Neural cell (in vitro differentiated cells): ENCODE measurements around the gene WNT7A. TPM values are rescaled to one million over a fixed set of nuclear protein-coding genes. Genes with fewer than 3 reads are reported as not detected.

Source experiments
- H2AFZ ChIP-seq: fragments of 200-600, 300-800 bp; sonication (generic), shearing (Covaris generic); 2 replicates; pipeline ENCODE4 v1.6.0; 2014; ENCODE audit warnings: low read depth, mild to moderate bottlenecking, antibody characterized with exemption, low read length, moderate library complexity
- H3F3A ChIP-seq: fragments of 200-600 bp; shearing (Covaris generic); 2 replicates; pipeline ENCODE4 v1.6.1; 2016; ENCODE audit warnings: mild to moderate bottlenecking, moderate library complexity, mixed read lengths, antibody characterized with exemption, low read length; ENCODE audit not compliant: insufficient read depth, poor library complexity, severe bottlenecking
- H3K27ac ChIP-seq: fragments of 200-600, 300-800 bp; sonication (generic), shearing (Covaris generic); 2 replicates; pipeline ENCODE4 v1.5.1; 2014; ENCODE audit warnings: mild to moderate bottlenecking, low read length, moderate library complexity
- H3K27me3 ChIP-seq: fragments of 300-800, 200-600 bp; sonication (generic), shearing (Covaris generic); 2 replicates; pipeline ENCODE4 v1.6.0; 2014; ENCODE audit warnings: mild to moderate bottlenecking, low read depth, low read length, moderate library complexity; ENCODE audit not compliant: insufficient read depth
- H3K36me3 ChIP-seq: fragments of 300-800, 200-600 bp; sonication (generic), shearing (Covaris generic); 2 replicates; pipeline ENCODE4 v1.5.1; 2014; ENCODE audit warnings: mild to moderate bottlenecking, antibody characterized with exemption, low read length, moderate library complexity; ENCODE audit not compliant: insufficient read depth
- H3K4me2 ChIP-seq: fragments of 300-800, 200-600 bp; sonication (generic), shearing (Covaris generic); 2 replicates; pipeline ENCODE4 v1.6.0; 2014; ENCODE audit warnings: mild to moderate bottlenecking, low read length
- H3K4me3 ChIP-seq: fragments of 300-800, 200-600 bp; sonication (generic), shearing (Covaris generic); 2 replicates; pipeline ENCODE4 v1.5.1; 2014; ENCODE audit warnings: mild to moderate bottlenecking, low read length, moderate library complexity
- H3K79me2 ChIP-seq: fragments of 200-600 bp; shearing (Covaris generic); replicated peaks from 2 replicates; pipeline ENCODE4 v1.6.0; 2014; ENCODE audit warnings: mild to moderate bottlenecking, low read length, moderate library complexity; ENCODE audit not compliant: insufficient read depth
- H3K9ac ChIP-seq: fragments of 300-800, 200-600 bp; sonication (generic), shearing (Covaris generic); 2 replicates; pipeline ENCODE4 v1.6.1; 2016; ENCODE audit warnings: mild to moderate bottlenecking, low read length, mixed read lengths
- H3K9me2 ChIP-seq: fragments of 200-600 bp; shearing (Covaris generic); 2 replicates; pipeline ENCODE4 v1.6.1; 2016; ENCODE audit warnings: mild to moderate bottlenecking, low read length, mixed read lengths; ENCODE audit not compliant: insufficient read depth
- H3K9me3 ChIP-seq: fragments of 200-600, 300-800 bp; sonication (generic), shearing (Covaris generic); 2 replicates; pipeline ENCODE4 v1.6.1; 2016; ENCODE audit warnings: mild to moderate bottlenecking, mixed run types, low read length, moderate library complexity, mixed read lengths
- H4K20me1 ChIP-seq: fragments of 200-600 bp; shearing (Covaris generic); 2 replicates; pipeline ENCODE4 v1.6.1; 2016; ENCODE audit warnings: mild to moderate bottlenecking, mixed run types; ENCODE audit not compliant: insufficient read depth
- EP300 ChIP-seq: fragments of 450-650 bp; conservative IDR thresholded peaks from 2 replicates; pipeline ENCODE4 v1.6.1; 2014; ENCODE audit warnings: antibody characterized with exemption, mild to moderate bottlenecking, moderate library complexity; ENCODE audit not compliant: poor library complexity, severe bottlenecking
- EZH2 ChIP-seq: fragments of 200-600, 300-800 bp; shearing (Covaris generic), sonication (generic); IDR thresholded peaks from 2 replicates; pipeline ENCODE4 v1.6.1; 2014; ENCODE audit warnings: antibody characterized with exemption, low read length, borderline replicate concordance, mild to moderate bottlenecking; ENCODE audit not compliant: insufficient read depth, poor library complexity, severe bottlenecking
- MXI1 ChIP-seq: fragments of 450-650 bp; conservative IDR thresholded peaks from 2 replicates; pipeline ENCODE4 v1.6.1; 2014; ENCODE audit warnings: antibody characterized with exemption, mild to moderate bottlenecking; ENCODE audit not compliant: poor library complexity, severe bottlenecking
- POLR2AphosphoS5 ChIP-seq: IDR thresholded peaks from 2 replicates; pipeline ENCODE4 v1.6.1; 2012
- RAD21 ChIP-seq: fragments of 450-650 bp; conservative IDR thresholded peaks from 2 replicates; pipeline ENCODE4 v1.6.1; 2014; ENCODE audit warnings: antibody characterized with exemption, mild to moderate bottlenecking, moderate library complexity
- SMC3 ChIP-seq: fragments of 450-650 bp; conservative IDR thresholded peaks from 2 replicates; pipeline ENCODE4 v1.6.1; 2014; ENCODE audit warnings: antibody characterized with exemption, mild to moderate bottlenecking, moderate library complexity; ENCODE audit not compliant: poor library complexity
- TAF1 ChIP-seq: IDR thresholded peaks from 2 replicates; pipeline ENCODE4 v1.6.1; 2012; ENCODE audit warnings: low read depth
- polyA plus RNA-seq: library from polyadenylated mRNA; depleted of rRNA; stranded (reverse); fragments of >200 nt; gene quantifications from 2 replicates; pipeline ENCODE4 v1.2.3, GENCODE V29; 2014
- TF ChIP-seq, protein P1 (sequence below): IDR thresholded peaks from 2 replicates; pipeline ENCODE4 v1.6.1; 2012; ENCODE audit warnings: borderline replicate concordance
- TF ChIP-seq, protein P2 (sequence below): fragments of 450-650 bp; IDR thresholded peaks from 2 replicates; pipeline ENCODE4 v1.5.1; 2014; ENCODE audit warnings: antibody characterized with exemption, mild to moderate bottlenecking, moderate library complexity; ENCODE audit not compliant: poor library complexity, severe bottlenecking

WNT7A gene
- polyA plus RNA-seq, 1 donor from 2014 or later, result 13.3 TPM

DNA sequence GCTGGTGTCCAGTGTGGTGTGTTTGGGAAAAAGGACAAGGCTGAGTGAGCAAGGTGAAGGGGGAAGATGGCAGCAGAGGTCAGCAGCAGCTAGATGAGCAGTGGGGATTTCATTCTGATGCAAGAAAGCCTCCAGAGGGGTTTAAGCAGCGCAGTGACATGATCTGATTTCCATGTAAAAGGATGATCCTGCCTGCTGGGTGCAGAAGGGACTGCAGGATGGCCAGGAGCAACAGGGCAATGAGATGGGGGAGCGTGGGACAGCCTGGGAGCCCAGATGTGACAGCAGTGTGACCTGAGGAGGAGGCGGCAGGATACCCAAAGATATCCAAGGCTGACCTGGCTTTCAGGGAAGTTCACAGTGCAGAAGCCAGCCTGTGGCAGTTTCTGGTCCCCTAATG lies 6.1 kb downstream of the WNT7A start:
- H3K27me3 ChIP-seq, result no peaks in the 10 kb centered on the region
- no peak overlapping the region for H3K4me2 ChIP-seq
- no peaks in the 10 kb centered on the region for H3K9me2 ChIP-seq
- peaks cover 13% of the 10 kb centered on the region for H3K79me2 ChIP-seq
- H3K4me3 ChIP-seq, result no peak overlapping the region
- no peak overlapping the region for H3K27ac ChIP-seq
- no peaks in the 10 kb centered on the region for H3F3A ChIP-seq
- no peak overlapping the region for H2AFZ ChIP-seq
- peaks cover 4% of the 10 kb centered on the region for H3K36me3 ChIP-seq
- TF ChIP-seq MXI1 (no peak), RAD21 (no peak), EZH2 (no peak), EP300 (no peak), POLR2AphosphoS5 (no peak), SMC3 (no peak), TAF1 (no peak)
- TF ChIP-seq, protein P1, sequence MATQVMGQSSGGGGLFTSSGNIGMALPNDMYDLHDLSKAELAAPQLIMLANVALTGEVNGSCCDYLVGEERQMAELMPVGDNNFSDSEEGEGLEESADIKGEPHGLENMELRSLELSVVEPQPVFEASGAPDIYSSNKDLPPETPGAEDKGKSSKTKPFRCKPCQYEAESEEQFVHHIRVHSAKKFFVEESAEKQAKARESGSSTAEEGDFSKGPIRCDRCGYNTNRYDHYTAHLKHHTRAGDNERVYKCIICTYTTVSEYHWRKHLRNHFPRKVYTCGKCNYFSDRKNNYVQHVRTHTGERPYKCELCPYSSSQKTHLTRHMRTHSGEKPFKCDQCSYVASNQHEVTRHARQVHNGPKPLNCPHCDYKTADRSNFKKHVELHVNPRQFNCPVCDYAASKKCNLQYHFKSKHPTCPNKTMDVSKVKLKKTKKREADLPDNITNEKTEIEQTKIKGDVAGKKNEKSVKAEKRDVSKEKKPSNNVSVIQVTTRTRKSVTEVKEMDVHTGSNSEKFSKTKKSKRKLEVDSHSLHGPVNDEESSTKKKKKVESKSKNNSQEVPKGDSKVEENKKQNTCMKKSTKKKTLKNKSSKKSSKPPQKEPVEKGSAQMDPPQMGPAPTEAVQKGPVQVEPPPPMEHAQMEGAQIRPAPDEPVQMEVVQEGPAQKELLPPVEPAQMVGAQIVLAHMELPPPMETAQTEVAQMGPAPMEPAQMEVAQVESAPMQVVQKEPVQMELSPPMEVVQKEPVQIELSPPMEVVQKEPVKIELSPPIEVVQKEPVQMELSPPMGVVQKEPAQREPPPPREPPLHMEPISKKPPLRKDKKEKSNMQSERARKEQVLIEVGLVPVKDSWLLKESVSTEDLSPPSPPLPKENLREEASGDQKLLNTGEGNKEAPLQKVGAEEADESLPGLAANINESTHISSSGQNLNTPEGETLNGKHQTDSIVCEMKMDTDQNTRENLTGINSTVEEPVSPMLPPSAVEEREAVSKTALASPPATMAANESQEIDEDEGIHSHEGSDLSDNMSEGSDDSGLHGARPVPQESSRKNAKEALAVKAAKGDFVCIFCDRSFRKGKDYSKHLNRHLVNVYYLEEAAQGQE, result no peak
- TF ChIP-seq, protein P2, sequence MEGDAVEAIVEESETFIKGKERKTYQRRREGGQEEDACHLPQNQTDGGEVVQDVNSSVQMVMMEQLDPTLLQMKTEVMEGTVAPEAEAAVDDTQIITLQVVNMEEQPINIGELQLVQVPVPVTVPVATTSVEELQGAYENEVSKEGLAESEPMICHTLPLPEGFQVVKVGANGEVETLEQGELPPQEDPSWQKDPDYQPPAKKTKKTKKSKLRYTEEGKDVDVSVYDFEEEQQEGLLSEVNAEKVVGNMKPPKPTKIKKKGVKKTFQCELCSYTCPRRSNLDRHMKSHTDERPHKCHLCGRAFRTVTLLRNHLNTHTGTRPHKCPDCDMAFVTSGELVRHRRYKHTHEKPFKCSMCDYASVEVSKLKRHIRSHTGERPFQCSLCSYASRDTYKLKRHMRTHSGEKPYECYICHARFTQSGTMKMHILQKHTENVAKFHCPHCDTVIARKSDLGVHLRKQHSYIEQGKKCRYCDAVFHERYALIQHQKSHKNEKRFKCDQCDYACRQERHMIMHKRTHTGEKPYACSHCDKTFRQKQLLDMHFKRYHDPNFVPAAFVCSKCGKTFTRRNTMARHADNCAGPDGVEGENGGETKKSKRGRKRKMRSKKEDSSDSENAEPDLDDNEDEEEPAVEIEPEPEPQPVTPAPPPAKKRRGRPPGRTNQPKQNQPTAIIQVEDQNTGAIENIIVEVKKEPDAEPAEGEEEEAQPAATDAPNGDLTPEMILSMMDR, result no peak
- H3K9me3 ChIP-seq, result no peaks in the 10 kb centered on the region
- H4K20me1 ChIP-seq, result no peaks in the 10 kb centered on the region
- H3K9ac ChIP-seq, result no peak overlapping the region

DNA sequence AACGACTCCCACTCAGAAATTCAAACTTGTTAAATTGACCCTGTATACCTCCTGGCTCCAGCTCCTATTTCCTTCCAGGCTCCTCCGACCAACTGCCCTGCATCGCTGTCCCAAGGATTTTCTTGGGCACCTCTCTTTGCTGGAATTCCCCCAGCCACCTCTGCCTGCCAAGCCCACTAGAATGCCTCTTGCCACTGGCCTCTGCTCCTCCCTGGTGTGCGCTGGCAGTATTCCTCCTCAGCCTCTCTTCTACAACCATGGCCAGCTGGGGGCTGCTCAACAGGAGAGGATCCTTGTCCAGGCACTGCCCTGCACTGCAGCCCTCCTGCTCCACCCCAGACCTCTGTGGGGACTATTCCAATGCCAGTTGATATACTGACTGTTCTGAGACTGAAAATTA lies 7.4 kb downstream of the WNT7A start:
- H4K20me1 ChIP-seq, result no peaks in the 10 kb centered on the region
- no peaks in the 10 kb centered on the region for H3K9me3 ChIP-seq
- peaks cover 9% of the 10 kb centered on the region for H3K79me2 ChIP-seq
- no peaks in the 10 kb centered on the region for H3K27me3 ChIP-seq
- H3K27ac ChIP-seq, result no peak overlapping the region
- H3K36me3 ChIP-seq, result peaks cover 4% of the 10 kb centered on the region
- H3K9me2 ChIP-seq, result no peaks in the 10 kb centered on the region
- no peak overlapping the region for H3K4me2 ChIP-seq
- H3K9ac ChIP-seq, result no peak overlapping the region
- no peak overlapping the region for H2AFZ ChIP-seq
- H3F3A ChIP-seq, result no peaks in the 10 kb centered on the region
- TF ChIP-seq MXI1 (no peak), EP300 (no peak), POLR2AphosphoS5 (no peak), TAF1 (no peak), SMC3 (no peak), EZH2 (no peak), RAD21 (no peak)
- TF ChIP-seq, protein P1, result no peak
- TF ChIP-seq, protein P2, result no peak
- H3K4me3 ChIP-seq, result no peak overlapping the region
